Colonic mucosa (tissue), 4 donors: ENCODE data around the gene CPT2. TPM values are rescaled to one million over a fixed set of nuclear protein-coding genes. Genes with fewer than 3 reads are reported as not detected.

Experiments
- DNase-seq: peaks from one replicate; pipeline ENCODE4 v3.0.0-alpha.2; 2020
- H3K27ac ChIP-seq: fragments of 200-600 bp; one replicate; pipeline ENCODE4 v1.8.0; 2021
- H3K27me3 ChIP-seq: fragments of 200-600 bp; one replicate; pipeline ENCODE4 v1.8.0; 2021
- H3K36me3 ChIP-seq: fragments of 200-600 bp; one replicate; pipeline ENCODE4 v1.8.0; 2021
- H3K4me1 ChIP-seq: fragments of 200-600 bp; one replicate; pipeline ENCODE4 v1.8.0; 2021; ENCODE audit warnings: mild to moderate bottlenecking
- H3K4me3 ChIP-seq: fragments of 200-600 bp; one replicate; pipeline ENCODE4 v1.8.0; 2021
- H3K9ac ChIP-seq, 2 donors: one replicate each; pipeline ENCODE4 v1.7.0; 2013; ENCODE audit warnings: control low read depth in 2 of 2, low read depth in 2 of 2, low read length in 2 of 2
- H3K9me3 ChIP-seq: fragments of 200-600 bp; one replicate; pipeline ENCODE4 v1.8.0; 2021
- CTCF ChIP-seq: fragments of 200-600 bp; IDR thresholded peaks from one replicate; pipeline ENCODE4 v1.8.0; 2022; ENCODE audit warnings: antibody characterized with exemption, mild to moderate bottlenecking
- intact Hi-C: fragments of 100-400 bp; cut with DNase I; formaldehyde crosslinking; loops from one replicate; pipeline ENCODE4 v1.14.1; 2022
- total RNA-seq, 2 donors: library from RNA; stranded (reverse); fragmentation: NEBNext Ultra II Directional in 1 of 2; extraction: Animal tissue kit (Norgen Biotek cat#: 25700) in 1 of 2; gene quantifications; one replicate each; pipeline ENCODE4 v1.2.1, GENCODE V29; 2021
- donor health status: healthy.
- donor health status: DM: no; HTN: no; CAD: no.
- donor health status: DM: no; HTN: no; CAD: no.

Gene CPT2
- total RNA-seq, 2 donors from 2014 or later, result 66.1 to 66.4 TPM

GRCh38 chr1:53258216-53258615 lies 61.6 kb downstream of the CPT2 start:
- H3K4me1 ChIP-seq, result no peaks in the 10 kb centered on the region
- no peak overlapping the region for H3K9ac ChIP-seq
- no peak for DNase-seq
- no peak overlapping the region for H3K4me3 ChIP-seq
- no peaks in the 10 kb centered on the region for H3K36me3 ChIP-seq
- TF ChIP-seq CTCF, result no peak
- no peaks in the 10 kb centered on the region for H3K27me3 ChIP-seq
- H3K27ac ChIP-seq, result no peak overlapping the region
- no peaks in the 10 kb centered on the region for H3K9me3 ChIP-seq
- intact Hi-C loops, result no loop called here

DNA sequence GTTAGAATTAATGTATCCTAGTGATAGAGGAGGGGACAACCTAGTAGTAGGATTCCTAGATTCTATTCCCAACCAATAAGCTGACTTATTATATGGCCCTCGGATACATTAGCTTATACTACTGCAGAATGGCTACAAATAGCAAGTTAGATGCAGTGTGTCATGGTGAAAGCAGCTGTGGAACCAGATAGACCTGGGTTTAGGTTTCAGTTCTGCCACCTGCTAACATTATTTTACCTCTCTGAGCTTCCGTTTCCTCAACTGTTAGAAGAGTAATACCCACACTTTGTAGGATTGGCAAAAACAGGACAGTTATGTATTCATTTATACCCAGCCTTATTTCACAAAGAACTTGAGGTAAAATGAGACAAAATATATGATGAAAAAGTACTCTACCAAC lies 63.3 kb downstream of the CPT2 start:
- Histone ChIP-seq H3K27ac (no peak overlapping the region), H3K4me1 (no peaks in the 10 kb centered on the region), H3K36me3 (no peaks in the 10 kb centered on the region), H3K9me3 (no peaks in the 10 kb centered on the region), H3K4me3 (no peak overlapping the region), H3K9ac (no peak overlapping the region), H3K27me3 (no peaks in the 10 kb centered on the region)
- no peak for DNase-seq
- intact Hi-C loops, result no loop called here
- no peak for TF ChIP-seq CTCF

GRCh38 chr1:53260631-53261247 lies 64.1 kb downstream of the CPT2 start:
- intact Hi-C loops, result no loop called here
- DNase-seq, result no peak
- no peaks in the 10 kb centered on the region for H3K4me1 ChIP-seq
- H3K36me3 ChIP-seq, result no peaks in the 10 kb centered on the region
- no peak overlapping the region for H3K27ac ChIP-seq
- H3K4me3 ChIP-seq, result no peak overlapping the region
- TF ChIP-seq CTCF, result no peak
- H3K9me3 ChIP-seq, result no peaks in the 10 kb centered on the region
- no peak overlapping the region for H3K9ac ChIP-seq
- no peaks in the 10 kb centered on the region for H3K27me3 ChIP-seq

GRCh38 chr1:53262000-53262399 lies 65.4 kb downstream of the CPT2 start:
- no peaks in the 10 kb centered on the region for H3K27me3 ChIP-seq
- H3K4me3 ChIP-seq, result no peak overlapping the region
- H3K9ac ChIP-seq, result no peak overlapping the region
- DNase-seq, result no peak
- H3K27ac ChIP-seq, result no peak overlapping the region
- TF ChIP-seq CTCF, result no peak
- H3K9me3 ChIP-seq, result no peaks in the 10 kb centered on the region
- intact Hi-C loops, result no loop called here
- H3K36me3 ChIP-seq, result no peaks in the 10 kb centered on the region
- no peaks in the 10 kb centered on the region for H3K4me1 ChIP-seq

Other genes with a start within 250 kb of the CPT2 start
- 1 to 10 TPM; 3.2 to 9.1 TPM for gene PODN, start 134.6 kb upstream of the CPT2 start, total RNA-seq
- 1 to 10 TPM in 1 of 2 donors, under 1 TPM in 1; 0.50 to 1.1 TPM for gene SLC1A7, start 54.2 kb upstream of the CPT2 start, total RNA-seq
- 10 to 100 TPM; 34.6 to 43.9 TPM for gene CZIB, start 23.8 kb downstream of the CPT2 start, total RNA-seq
- gene MAGOH, start 41.7 kb downstream of the CPT2 start, total RNA-seq, result 10 to 100 TPM; 34.0 to 49.7 TPM
- gene LRP8, start 131.2 kb downstream of the CPT2 start, total RNA-seq, result 10 to 100 TPM in 1 of 2 donors, 1 to 10 TPM in 1; 4.7 to 15.3 TPM